Measurements from ENCODE around the gene ZNF184. TPM values are rescaled to one million over a fixed set of nuclear protein-coding genes. Genes with fewer than 3 reads are reported as not detected.
A peak's percentile ranks its signal among the peaks of the same experiment; 100 is the strongest.

The ZNF184 gene
- total and polyA plus RNA-seq, 9 of the 15 experiments (the other 6 are each of a cell fraction or from before 2014, with no cell fraction given) = 7.6 to 22.2 (median 12.8) TPM

GRCh38 chr6:27478706-27479318, 5.9 kb upstream of the ZNF184 start (continued):
- TF ChIP-seq ZBTB49 (CRISPR knock-in tag; IDR thresholded peaks at IDR 0.05; ENCODE audit: borderline replicate concordance) = 0 out of 2 replicates have a peak, but pooled peaks have one; percentile 43
- TF ChIP-seq CREB5 (CRISPR knock-in tag; IDR thresholded peaks at IDR 0.05) = no peak
- TF ChIP-seq SMAD2 (IDR thresholded peaks at IDR 0.05; ENCODE audit: low read depth, low read length) = no peak
- no peak for TF ChIP-seq BRCA1 (IDR thresholded peaks at IDR 0.05)
- TF ChIP-seq BRCA1 (CRISPR knock-in tag; IDR thresholded peaks at IDR 0.05) = no peak
- TF ChIP-seq ZNF324 (CRISPR knock-in tag; IDR thresholded peaks at IDR 0.05) = no peak
- TF ChIP-seq GABPB1 (CRISPR knock-in tag; IDR thresholded peaks at IDR 0.05) = peak; percentile 51; the same call in 1 of the 2 replicates
- TF ChIP-seq ZNF395 (CRISPR knock-in tag; IDR thresholded peaks at IDR 0.05) = 0 out of 2 replicates have a peak, but pooled peaks have one; percentile 5
- no peak for TF ChIP-seq CREB3L1 (IDR thresholded peaks at IDR 0.05; ENCODE audit: borderline replicate concordance, low read depth)
- TF ChIP-seq NCOA1 (IDR thresholded peaks at IDR 0.05; ENCODE audit: low read depth) = peak; percentile 30; the same call in 1 of the 2 replicates
- TF ChIP-seq LCOR (CRISPR knock-in tag; IDR thresholded peaks at IDR 0.05) = peak; percentile 58
- TF ChIP-seq NFXL1 (CRISPR knock-in tag; IDR thresholded peaks at IDR 0.05) = no peak
- TF ChIP-seq ZNF75A (CRISPR knock-in tag; IDR thresholded peaks at IDR 0.05) = no peak
- no peak for TF ChIP-seq ZBED1 (IDR thresholded peaks at IDR 0.05)
- TF ChIP-seq E2F4 (CRISPR knock-in tag; IDR thresholded peaks at IDR 0.05; ENCODE audit: low read depth) = no peak
- TF ChIP-seq JUND (IDR thresholded peaks at IDR 0.05; ENCODE audit: borderline replicate concordance, low read depth, low read length) = 0 out of 2 replicates have a peak, but pooled peaks have one; percentile 37
- peak; percentile 42; the same call in 2 of the 3 replicates for TF ChIP-seq JUND (tag; IDR thresholded peaks at IDR 0.05; ENCODE audit: borderline replicate concordance, low read depth, low read length)
- no peak for TF ChIP-seq ZFP36 (IDR thresholded peaks at IDR 0.05; ENCODE audit: low read depth, low read length, partially characterized antibody)
- TF ChIP-seq SRSF3 (IDR thresholded peaks at IDR 0.05; ENCODE audit: insufficient read depth, low read length) = no peak
- TF ChIP-seq HMG20A (CRISPR knock-in tag; conservative IDR thresholded peaks at IDR 0.05) = no peak
- no peak for TF ChIP-seq RBM17 (IDR thresholded peaks at IDR 0.05; ENCODE audit: borderline replicate concordance, low read depth, low read length)
- no peak for TF ChIP-seq MTA2 (IDR thresholded peaks at IDR 0.05; ENCODE audit: low read depth)

All from K562 (cell line).